CD4-positive, alpha-beta T cell (primary cell): ENCODE data around the gene RSU1. TPM values are rescaled to one million over a fixed set of nuclear protein-coding genes. Genes with fewer than 3 reads are reported as not detected.
A peak's percentile ranks its signal among the peaks of the same experiment; 100 is the strongest.

ENCODE experiments used
- ATAC-seq: fragments of 200-7000 bp; cut with Tn5 transposase; one replicate; pipeline ENCODE4 v1.10.0; 2022; ENCODE audit warnings: mild to moderate bottlenecking; ENCODE audit not compliant: poor library complexity
- CTCF ChIA-PET: fragments of 350-600 bp; sonication (Branson Sonifier 250); formaldehyde crosslinking; loops from one replicate; lab custom pipeline; 2021; ENCODE audit warnings: antibody characterized with exemption, inconsistent platforms; lab: Charles Lee
- POLR2A ChIA-PET: fragments of 350-600 bp; sonication (Branson Sonifier 250); formaldehyde crosslinking; loops from one replicate; lab custom pipeline; 2021; ENCODE audit warnings: antibody characterized with exemption, inconsistent platforms; lab: Charles Lee
- DNase-seq, 14 experiments: peaks; one replicate each; pipeline ENCODE4 v3.0.0-alpha.2; 2013 to 2020; ENCODE audit warnings: mixed read lengths in 2 of 14
- H3K27ac ChIP-seq, 2 donors: one replicate each; pipeline versions ENCODE4 v1.5.1 to v1.7.0; 2013; ENCODE audit warnings: low read length in 2 of 2, low read depth in 1 of 2, mild to moderate bottlenecking in 1 of 2
- H3K27me3 ChIP-seq, 2 experiments: 1 replicate in 1 of 2; 2 replicates in 1 of 2; pipeline versions ENCODE4 v1.6.1 to v1.7.0; 2013; ENCODE audit warnings: low read length in 2 of 2, control low read depth in 1 of 2, mild to moderate bottlenecking in 1 of 2, moderate library complexity in 1 of 2; ENCODE audit not compliant: insufficient read depth in 2 of 2, control insufficient read depth in 1 of 2
- H3K36me3 ChIP-seq: one replicate; pipeline ENCODE4 v1.6.1; 2013; ENCODE audit warnings: low read length, control low read depth; ENCODE audit not compliant: insufficient read depth
- H3K4me1 ChIP-seq: one replicate; pipeline ENCODE4 v1.6.1; 2013; ENCODE audit warnings: low read length, control low read depth; ENCODE audit not compliant: insufficient read depth
- H3K4me3 ChIP-seq: one replicate; pipeline ENCODE4 v1.5.1; 2013; ENCODE audit warnings: mild to moderate bottlenecking, low read length, moderate library complexity
- H3K9me3 ChIP-seq, 2 experiments: 1 replicate in 1 of 2; 2 replicates in 1 of 2; pipeline versions ENCODE4 v1.6.1 to v1.7.0; 2013; ENCODE audit warnings: low read length in 2 of 2, mild to moderate bottlenecking in 2 of 2, control low read depth in 1 of 2, moderate library complexity in 1 of 2; ENCODE audit not compliant: control insufficient read depth in 1 of 2, insufficient read depth in 1 of 2
- H3K27ac Mint-ChIP-seq: one replicate; pipeline ENCODE4 v1.8.0; 2020; ENCODE audit warnings: mixed read lengths
- H3K27me3 Mint-ChIP-seq: one replicate; pipeline ENCODE4 v1.8.0; 2021; ENCODE audit warnings: mixed read lengths
- H3K36me3 Mint-ChIP-seq: one replicate; pipeline ENCODE4 v1.8.0; 2021; ENCODE audit warnings: low read depth, mixed read lengths
- H3K4me1 Mint-ChIP-seq: one replicate; pipeline ENCODE4 v1.8.0; 2021; ENCODE audit warnings: low read depth, mixed read lengths
- H3K4me3 Mint-ChIP-seq: one replicate; pipeline ENCODE4 v1.8.0; 2020; ENCODE audit warnings: mild to moderate bottlenecking, mixed read lengths
- H3K9me3 Mint-ChIP-seq: one replicate; pipeline ENCODE4 v1.8.0; 2020; ENCODE audit warnings: mixed read lengths
- intact Hi-C, 2 experiments: fragments of 100-400 bp; cut with DNase I in 1 of 2; cut with micrococcal nuclease in 1 of 2; formaldehyde crosslinking; loops; one replicate each; pipeline versions ENCODE4 v1.15.1 to v1.9.0; 2023 to 2025; cut with DNase I, micrococcal nuclease
- total RNA-seq, 174 experiments: library from RNA in 2 of 174; stranded (reverse) in 2 of 174; gene quantifications; one replicate each; pipeline ENCODE4 v1.2.3 and lab custom pipeline; 2021 to 2026
- TF ChIP-seq, protein P1 (sequence below): fragments of 200-600 bp; IDR thresholded peaks from one replicate; pipeline ENCODE4 v1.8.0; 2022; ENCODE audit warnings: antibody characterized with exemption, mild to moderate bottlenecking

Gene RSU1
- total RNA-seq, 2 experiments from 2014 or later = 26.2 to 28.8 TPM

DNA sequence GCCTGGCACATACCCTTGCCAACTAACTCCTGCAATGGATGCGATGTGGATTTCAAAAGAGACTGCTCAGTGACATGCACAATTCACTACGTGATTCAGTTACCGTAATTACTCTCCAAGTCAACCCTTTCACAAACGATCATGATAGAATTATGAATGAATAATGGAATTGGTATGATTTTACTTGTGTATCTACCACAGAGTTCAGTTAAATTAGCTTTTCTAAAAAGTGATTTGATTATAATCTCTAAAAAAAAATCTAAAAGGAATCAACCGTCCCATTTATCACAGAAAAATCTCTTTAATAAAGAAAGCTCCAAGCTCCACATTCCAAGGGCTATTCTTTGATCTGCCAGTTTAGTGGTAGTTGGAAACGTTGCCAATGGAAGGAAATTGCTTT, 30.4 kb upstream of the RSU1 start:
- Histone ChIP-seq H3K4me3 (no peak overlapping the region), H3K27ac (no peak overlapping the region), H3K27me3 (no peaks in the 10 kb centered on the region), H3K36me3 (no peaks in the 10 kb centered on the region), H3K9me3 (no peaks in the 10 kb centered on the region), H3K4me1 (no peaks in the 10 kb centered on the region)
- DNase-seq = no peak
- intact Hi-C loops = loop anchor here (10.0 kb wide), 2 partner anchors 157 to 897 kb away; no protein-coding TSS in a partner anchor
- Mint-ChIP-seq H3K4me3 (no peak overlapping the region), H3K36me3 (no peaks in the 10 kb centered on the region), H3K9me3 (no peaks in the 10 kb centered on the region), H3K27ac (no peak overlapping the region), H3K4me1 (peaks cover 7% of the 10 kb centered on the region), H3K27me3 (no peaks in the 10 kb centered on the region)
- ATAC-seq = no peak
- POLR2A ChIA-PET = no interaction called here
- TF ChIP-seq, protein P1, sequence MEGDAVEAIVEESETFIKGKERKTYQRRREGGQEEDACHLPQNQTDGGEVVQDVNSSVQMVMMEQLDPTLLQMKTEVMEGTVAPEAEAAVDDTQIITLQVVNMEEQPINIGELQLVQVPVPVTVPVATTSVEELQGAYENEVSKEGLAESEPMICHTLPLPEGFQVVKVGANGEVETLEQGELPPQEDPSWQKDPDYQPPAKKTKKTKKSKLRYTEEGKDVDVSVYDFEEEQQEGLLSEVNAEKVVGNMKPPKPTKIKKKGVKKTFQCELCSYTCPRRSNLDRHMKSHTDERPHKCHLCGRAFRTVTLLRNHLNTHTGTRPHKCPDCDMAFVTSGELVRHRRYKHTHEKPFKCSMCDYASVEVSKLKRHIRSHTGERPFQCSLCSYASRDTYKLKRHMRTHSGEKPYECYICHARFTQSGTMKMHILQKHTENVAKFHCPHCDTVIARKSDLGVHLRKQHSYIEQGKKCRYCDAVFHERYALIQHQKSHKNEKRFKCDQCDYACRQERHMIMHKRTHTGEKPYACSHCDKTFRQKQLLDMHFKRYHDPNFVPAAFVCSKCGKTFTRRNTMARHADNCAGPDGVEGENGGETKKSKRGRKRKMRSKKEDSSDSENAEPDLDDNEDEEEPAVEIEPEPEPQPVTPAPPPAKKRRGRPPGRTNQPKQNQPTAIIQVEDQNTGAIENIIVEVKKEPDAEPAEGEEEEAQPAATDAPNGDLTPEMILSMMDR = no peak
- CTCF ChIA-PET = no interaction called here

- ATAC-seq (no peak), DNase-seq (no peak)
- ChIA-PET POLR2A (no interaction called here), CTCF (no interaction called here)
- TF ChIP-seq, protein P1 = no peak
- H3K4me3 Mint-ChIP-seq = no peak overlapping the region
- H3K9me3 Mint-ChIP-seq = no peaks in the 10 kb centered on the region
- intact Hi-C loops = loop anchor here (10.0 kb wide), 2 partner anchors 160 to 900 kb away; no protein-coding TSS in a partner anchor
- no peaks in the 10 kb centered on the region for H3K27me3 ChIP-seq
- H3K27ac ChIP-seq = no peak overlapping the region
- no peaks in the 10 kb centered on the region for H3K36me3 Mint-ChIP-seq
- peaks cover 7% of the 10 kb centered on the region for H3K4me1 Mint-ChIP-seq
- H3K4me1 ChIP-seq = no peaks in the 10 kb centered on the region
- no peak overlapping the region for H3K4me3 ChIP-seq
- H3K9me3 ChIP-seq = no peaks in the 10 kb centered on the region
- no peaks in the 10 kb centered on the region for H3K36me3 ChIP-seq
- H3K27me3 Mint-ChIP-seq = no peaks in the 10 kb centered on the region
- no peak overlapping the region for H3K27ac Mint-ChIP-seq
Measured at GRCh38 chr10:16845248-16845647, 28.0 kb upstream of the RSU1 start.

DNA sequence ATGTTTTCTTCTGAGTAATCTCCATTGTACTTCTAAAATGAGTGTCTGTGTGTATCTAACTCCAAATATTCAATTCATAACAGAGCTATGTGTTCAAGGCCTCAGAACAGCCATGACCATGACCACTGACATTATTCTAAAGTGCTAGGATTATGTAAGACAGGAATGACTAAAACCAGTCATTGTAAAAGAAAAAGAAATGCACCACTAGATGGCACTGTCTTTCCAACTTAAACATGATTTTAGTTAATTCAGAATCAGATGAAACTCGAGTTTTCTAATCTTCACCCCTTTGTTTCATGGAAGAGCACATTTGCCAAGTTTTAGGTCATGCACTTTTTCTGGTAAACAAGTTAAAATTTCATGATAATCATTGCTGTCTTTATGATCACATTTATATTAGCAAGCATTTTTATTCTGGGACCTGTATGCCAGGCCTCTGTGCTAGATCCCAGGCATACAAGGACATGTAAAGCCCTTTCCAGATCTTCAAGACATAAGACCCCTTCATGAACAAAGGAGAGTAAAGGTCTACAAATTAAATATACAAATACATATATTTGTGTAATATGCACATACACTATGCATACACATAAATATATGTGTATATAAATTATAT, 26.1 kb upstream of the RSU1 start:
- no peak overlapping the region for H3K4me3 ChIP-seq
- peak; percentile 66 for ATAC-seq
- H3K27me3 Mint-ChIP-seq = no peaks in the 10 kb centered on the region
- H3K4me3 Mint-ChIP-seq = no peak overlapping the region
- ChIA-PET POLR2A (interaction anchor here (1.0 kb wide), 1 partner anchor 26 kb away, joined by 5 read pairs; the partner anchor contains the start of gene RSU1), CTCF (no interaction called here)
- no peaks in the 10 kb centered on the region for H3K27me3 ChIP-seq
- H3K27ac Mint-ChIP-seq = no peak overlapping the region
- no peaks in the 10 kb centered on the region for H3K9me3 Mint-ChIP-seq
- no peaks in the 10 kb centered on the region for H3K36me3 ChIP-seq
- H3K36me3 Mint-ChIP-seq = no peaks in the 10 kb centered on the region
- peaks cover 7% of the 10 kb centered on the region for H3K4me1 Mint-ChIP-seq
- TF ChIP-seq, protein P1 = peak; percentile 80
- H3K27ac ChIP-seq = no peak overlapping the region
- H3K4me1 ChIP-seq = no peaks in the 10 kb centered on the region
- H3K9me3 ChIP-seq = no peaks in the 10 kb centered on the region
- intact Hi-C loops = loop anchor here (1.0 to 10.0 kb wide), 8 partner anchors 14 to 901 kb away; no protein-coding TSS in a partner anchor
- peak in 3 of 14 experiments; percentile 75 to 81 (median 79) for DNase-seq
